Heart left ventricle (tissue), 16 donors: ENCODE measurements around the gene MAN1C1. TPM values are rescaled to one million over a fixed set of nuclear protein-coding genes. Genes with fewer than 3 reads are reported as not detected.

ENCODE experiments used
- ATAC-seq, 4 donors: fragments of 200-7000 bp; cut with Tn5 transposase; one replicate each; pipeline ENCODE4 v1.9.1; 2020 to 2022; ENCODE audit warnings: moderate library complexity in 4 of 4, mild to moderate bottlenecking in 3 of 4, moderate number of reproducible peaks in 1 of 4
- DNase-seq, 5 donors: peaks; one replicate each; pipeline ENCODE4 v3.0.0-alpha.2; 2020
- H3K27ac ChIP-seq, 12 donors: fragments of 200-600 bp; sonication (generic) in 4 of 12; one replicate each; pipeline versions ENCODE4 v1.5.0 to v1.8.0; 2016 to 2022; ENCODE audit warnings: mild to moderate bottlenecking in 2 of 12
- H3K27me3 ChIP-seq, 9 donors: fragments of 200-600 bp; sonication (generic) in 2 of 9; one replicate each; pipeline versions ENCODE4 v1.5.1 to v1.8.0; 2016 to 2022; ENCODE audit warnings: mild to moderate bottlenecking in 3 of 9
- H3K36me3 ChIP-seq, 9 donors: fragments of 200-600 bp; sonication (generic) in 2 of 9; one replicate each; pipeline versions ENCODE4 v1.5.0 to v1.8.0; 2018 to 2022; ENCODE audit warnings: mild to moderate bottlenecking in 2 of 9
- H3K4me1 ChIP-seq, 12 donors: fragments of 200-600 bp; sonication (generic) in 4 of 12; one replicate each; pipeline versions ENCODE4 v1.5.0 to v1.8.0; 2016 to 2022; ENCODE audit warnings: mild to moderate bottlenecking in 3 of 12
- H3K4me3 ChIP-seq, 12 donors: fragments of 200-600 bp; sonication (generic) in 4 of 12; one replicate each; pipeline versions ENCODE4 v1.5.0 to v1.8.0; 2017 to 2022; ENCODE audit warnings: mild to moderate bottlenecking in 9 of 12, moderate library complexity in 4 of 12
- H3K9me3 ChIP-seq, 12 donors: fragments of 200-600 bp; sonication (generic) in 4 of 12; one replicate each; pipeline versions ENCODE4 v1.5.0 to v1.8.0; 2016 to 2022; ENCODE audit warnings: mild to moderate bottlenecking in 1 of 12
- POLR2A ChIP-seq, 2 donors: fragments of 450-650 bp; IDR thresholded peaks; one replicate each; pipeline ENCODE4 v1.6.1; 2017; ENCODE audit warnings: antibody characterized with exemption in 2 of 2, mild to moderate bottlenecking in 2 of 2, moderate library complexity in 2 of 2
- WGBS, 4 donors: extraction: QIAGEN DNeasy Blood & Tissue Kit in 2 of 4; methylation state at CpG; one replicate each; pipeline versions ENCODE4 v1.1.5 to v1.1.7; 2013 to 2018; 5-methylcytosine and 5-hydroxymethylcytosine counted together
- intact Hi-C, 10 donors: fragments of 100-400 bp; cut with DNase I; formaldehyde crosslinking; loops; one replicate each; pipeline versions ENCODE4 v1.11.1 to v1.14.2; 2022
- polyA plus RNA-seq, 2 donors: library from polyadenylated mRNA; stranded (reverse); fragments of 200-250 nt; gene quantifications; one replicate each; pipeline ENCODE4 v1.2.3, GENCODE V29; 2013
- total RNA-seq, 9 donors: library from RNA; depleted of rRNA in 2 of 9; stranded (reverse); fragments of >200 nt in 2 of 9; fragmentation: NEBNext Ultra II Directional in 3 of 9; extraction: Animal tissue kit (Norgen Biotek cat#: 25700) in 3 of 9; gene quantifications; one replicate each; pipeline versions ENCODE4 v1.1.0 to v1.2.4, GENCODE V29; 2016 to 2023
- TF ChIP-seq, protein P1 (sequence below), 12 donors: fragments of 200-600 bp; sonication (generic) in 4 of 12; IDR thresholded peaks; one replicate each; pipeline versions ENCODE4 v1.5.0 to v1.8.0; 2018 to 2022; ENCODE audit warnings: antibody characterized with exemption in 12 of 12, mild to moderate bottlenecking in 5 of 12
- donor health status: ischemic (EF 13 %, LVEDD 7.1; RV severe dilation, severe dysfunction).
- donor health status: healthy with polysubstance abuse.
- donor health status: DM: no; HTN: yes; CAD: no.
- donor health status: DM: no; HTN: no; CAD: no.
- donor health status: ischemic (EF 25% LVEDD 6.9; RV normal size, moderate dysfunction).
- donor health status: ischemic (EF 25% LVEDD 5.7; RV mildly dilated, moderate dysfunction).
- donor health status: healthy.
- donor health status: DM: yes; HTN: yes; CAD: no.
- donor health status: ischemic (EF 35%, LVEDD 5.7; RV mildly dilated, moderate dysfunction).
- donor health status: nonischemic (EF 11% LVEDD 7.7; RV severe dilation, severe dysfunction).
- donor health status: DM: yes; HTN: yes; CAD: no.
- donor health status: PGD.
- donor health status: ischemic (EF 29% LVEDD 5.4; RV normal size, mild dysfunction).
- donor health status: nonischemic (EF 23%, LVEDD 6.1; RV moderate dilation, normal function).

The MAN1C1 gene
- total and polyA plus RNA-seq, 11 donors, result 7.7 to 25.7 (median 14.7) TPM

DNA sequence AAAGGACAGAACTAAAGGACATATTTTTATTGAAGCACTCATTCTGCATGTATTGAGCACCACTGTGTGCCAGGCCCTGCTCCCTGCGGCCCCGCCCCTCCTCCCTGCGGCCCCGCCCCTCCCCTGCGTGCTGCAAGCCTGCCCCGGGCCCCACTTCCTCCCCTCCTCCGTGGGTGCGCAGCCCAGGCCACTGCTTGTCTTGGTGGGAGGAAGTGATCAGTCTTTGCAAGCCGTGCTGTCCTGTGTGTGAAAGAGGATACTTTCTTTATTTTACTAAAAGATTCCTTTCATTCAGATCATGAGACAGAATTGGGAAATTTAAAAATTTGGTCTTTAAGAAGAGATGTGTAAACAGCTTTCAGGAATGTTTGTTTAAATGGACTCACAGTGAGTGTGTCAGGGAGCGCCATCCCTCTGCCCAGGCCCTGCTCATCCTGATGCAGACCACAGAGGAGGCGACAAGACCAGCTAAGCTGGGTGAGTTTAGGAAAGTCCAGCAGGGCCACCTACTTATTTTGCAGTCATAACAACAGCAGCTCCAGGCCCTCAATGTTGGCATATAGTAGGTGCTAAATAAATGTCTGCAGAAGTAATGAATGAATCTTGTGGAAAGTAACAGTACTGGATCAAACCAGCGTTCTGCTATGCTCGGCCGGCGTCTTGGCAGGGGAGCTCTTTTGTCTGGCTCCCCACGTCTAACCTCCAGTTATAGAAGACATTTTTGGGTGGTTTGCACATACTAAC lies 95.1 kb downstream of the MAN1C1 start:
- ATAC-seq, result peak in 3 of 4 donors; percentile 43 to 57 (median 44)
- peak overlapping the region in 1 of 12 donors; percentile 49 for H3K27ac ChIP-seq
- DNase-seq, result peak in 1 of 5 donors; percentile 82
- H3K9me3 ChIP-seq, result no peaks in the 10 kb centered on the region
- H3K4me1 ChIP-seq, result peaks cover 0 to 38% (median 25%) of the 10 kb centered on the region in 12 donors
- 64 to 86% (median 67%) methylated on average over 15 to 16 of the region's 16 CpGs for WGBS, 4 donors
- no peak for TF ChIP-seq POLR2A (IDR thresholded peaks at IDR 0.05)
- TF ChIP-seq, protein P1, sequence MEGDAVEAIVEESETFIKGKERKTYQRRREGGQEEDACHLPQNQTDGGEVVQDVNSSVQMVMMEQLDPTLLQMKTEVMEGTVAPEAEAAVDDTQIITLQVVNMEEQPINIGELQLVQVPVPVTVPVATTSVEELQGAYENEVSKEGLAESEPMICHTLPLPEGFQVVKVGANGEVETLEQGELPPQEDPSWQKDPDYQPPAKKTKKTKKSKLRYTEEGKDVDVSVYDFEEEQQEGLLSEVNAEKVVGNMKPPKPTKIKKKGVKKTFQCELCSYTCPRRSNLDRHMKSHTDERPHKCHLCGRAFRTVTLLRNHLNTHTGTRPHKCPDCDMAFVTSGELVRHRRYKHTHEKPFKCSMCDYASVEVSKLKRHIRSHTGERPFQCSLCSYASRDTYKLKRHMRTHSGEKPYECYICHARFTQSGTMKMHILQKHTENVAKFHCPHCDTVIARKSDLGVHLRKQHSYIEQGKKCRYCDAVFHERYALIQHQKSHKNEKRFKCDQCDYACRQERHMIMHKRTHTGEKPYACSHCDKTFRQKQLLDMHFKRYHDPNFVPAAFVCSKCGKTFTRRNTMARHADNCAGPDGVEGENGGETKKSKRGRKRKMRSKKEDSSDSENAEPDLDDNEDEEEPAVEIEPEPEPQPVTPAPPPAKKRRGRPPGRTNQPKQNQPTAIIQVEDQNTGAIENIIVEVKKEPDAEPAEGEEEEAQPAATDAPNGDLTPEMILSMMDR (IDR thresholded peaks at IDR 0.05), result no peak
- H3K4me3 ChIP-seq, result peak overlapping the region in 1 of 12 donors; percentile 6
- no peaks in the 10 kb centered on the region for H3K36me3 ChIP-seq
- intact Hi-C loops, result no loop called here
- no peaks in the 10 kb centered on the region for H3K27me3 ChIP-seq

DNA sequence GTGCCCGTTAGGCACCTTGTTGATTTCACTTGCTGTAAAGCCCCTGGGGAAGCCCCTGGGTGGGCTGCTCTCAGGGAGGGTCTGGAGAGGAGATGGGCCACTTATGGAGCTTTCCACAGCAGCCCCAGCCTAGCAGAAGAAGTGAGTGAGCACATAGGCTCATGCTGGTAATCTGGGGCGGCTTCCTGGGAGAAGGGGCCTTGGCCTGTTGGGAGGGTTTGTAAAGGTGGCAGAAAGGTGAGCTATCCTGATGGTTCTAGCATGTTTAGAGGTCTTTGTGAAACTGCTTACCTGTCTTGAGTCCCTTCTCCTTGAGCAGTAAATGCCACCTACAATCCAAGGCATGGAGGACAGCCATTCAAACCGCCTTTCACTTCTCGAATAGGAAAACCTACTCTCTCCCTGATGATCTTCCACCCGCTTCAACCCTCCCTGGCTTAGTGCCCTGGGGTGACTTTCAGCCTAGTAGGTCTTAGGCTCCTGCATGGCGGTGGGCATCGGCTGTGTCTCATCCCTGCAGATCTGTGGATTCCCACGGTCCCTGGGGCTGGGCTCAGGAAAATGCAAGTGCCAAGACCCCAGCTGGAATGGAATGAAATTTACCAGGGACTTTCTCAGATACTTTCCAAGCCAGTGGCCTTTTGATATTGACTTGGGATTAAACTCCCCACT lies 95.8 kb downstream of the MAN1C1 start:
- peak overlapping the region in 1 of 12 donors; percentile 49 for H3K27ac ChIP-seq
- TF ChIP-seq, protein P1 (IDR thresholded peaks at IDR 0.05), result no peak
- no peak for TF ChIP-seq POLR2A (IDR thresholded peaks at IDR 0.05)
- 84 to 97% (median 96%) methylated on average over 8 of the region's 8 CpGs for WGBS, 4 donors
- H3K27me3 ChIP-seq, result no peaks in the 10 kb centered on the region
- DNase-seq, result no peak
- peaks cover 0 to 31% (median 18%) of the 10 kb centered on the region in 12 donors for H3K4me1 ChIP-seq
- no peak overlapping the region for H3K4me3 ChIP-seq
- H3K36me3 ChIP-seq, result no peaks in the 10 kb centered on the region
- intact Hi-C loops, result no loop called here
- no peaks in the 10 kb centered on the region for H3K9me3 ChIP-seq
- ATAC-seq, result no peak

DNA sequence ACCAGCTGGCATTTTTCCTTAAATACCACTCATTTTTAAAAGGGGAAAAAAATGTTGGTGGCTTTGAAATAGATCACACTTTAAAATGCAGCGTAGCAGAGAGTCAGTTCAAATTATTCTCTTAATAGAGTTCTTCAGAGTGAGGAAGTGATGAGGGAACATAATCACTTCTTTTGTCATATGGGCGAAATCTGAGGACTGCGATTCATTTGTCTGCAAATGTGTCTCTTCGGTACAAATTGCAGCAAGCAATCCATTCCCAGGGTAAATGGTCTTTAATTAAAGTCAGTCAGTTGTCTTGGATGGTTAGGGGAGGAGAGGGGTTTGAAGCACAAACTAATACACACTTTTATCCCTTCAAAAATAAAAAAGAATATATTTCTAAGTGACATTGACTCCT lies 97.4 kb downstream of the MAN1C1 start:
- H3K36me3 ChIP-seq, result no peaks in the 10 kb centered on the region
- 91 to 93% (median 92%) methylated on average over 4 of the region's 4 CpGs for WGBS, 4 donors
- no peak overlapping the region for H3K4me3 ChIP-seq
- DNase-seq (no peak), ATAC-seq (no peak)
- no peaks in the 10 kb centered on the region for H3K9me3 ChIP-seq
- H3K27me3 ChIP-seq, result no peaks in the 10 kb centered on the region
- H3K4me1 ChIP-seq, result peaks cover 0 to 15% (median 6%) of the 10 kb centered on the region in 12 donors
- intact Hi-C loops, result no loop called here
- no peak overlapping the region for H3K27ac ChIP-seq
- TF ChIP-seq POLR2A (IDR thresholded peaks at IDR 0.05), result no peak
- TF ChIP-seq, protein P1 (IDR thresholded peaks at IDR 0.05), result no peak

DNA sequence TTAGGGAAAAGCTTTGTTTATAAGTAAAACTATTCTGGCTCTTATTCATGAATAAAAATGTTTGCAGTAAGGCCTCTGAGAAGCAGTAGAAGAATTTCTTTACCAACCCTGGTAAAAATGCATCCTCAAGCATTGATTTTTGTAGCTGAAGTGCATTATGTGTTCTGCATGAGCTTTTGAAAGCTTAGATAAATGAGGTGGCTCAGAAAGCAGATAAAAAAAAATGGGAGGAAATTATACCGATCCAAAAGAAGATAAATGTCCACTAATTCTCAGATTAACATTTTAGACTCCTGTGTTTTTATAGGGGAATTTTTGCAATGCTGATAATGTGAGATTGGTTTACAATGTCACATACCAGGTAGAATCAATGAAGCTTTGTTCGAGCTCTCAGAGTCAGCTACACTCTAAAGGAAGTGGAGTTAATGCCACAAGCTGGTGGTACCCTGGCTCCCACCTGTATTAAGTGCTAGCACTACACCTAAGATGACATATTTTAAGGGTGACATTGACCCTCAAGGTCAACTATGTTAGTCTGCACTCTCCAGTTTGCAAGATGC lies 97.9 kb downstream of the MAN1C1 start:
- H3K4me3 ChIP-seq, result no peak overlapping the region
- peaks cover 0 to 15% (median 5%) of the 10 kb centered on the region in 12 donors for H3K4me1 ChIP-seq
- H3K27ac ChIP-seq, result no peak overlapping the region
- H3K9me3 ChIP-seq, result no peaks in the 10 kb centered on the region
- TF ChIP-seq, protein P1 (IDR thresholded peaks at IDR 0.05), result no peak
- TF ChIP-seq POLR2A (IDR thresholded peaks at IDR 0.05), result no peak
- no peaks in the 10 kb centered on the region for H3K36me3 ChIP-seq
- WGBS, 4 donors, result 66 to 76% (median 70%) methylated on average over 2 of the region's 2 CpGs
- intact Hi-C loops, result no loop called here
- H3K27me3 ChIP-seq, result no peaks in the 10 kb centered on the region
- no peak for DNase-seq
- ATAC-seq, result no peak
